NCI-H82 (cell line): ENCODE measurements around the gene FAM163A.
"Not testable (repeated sequence)": the region's sequence is repeated elsewhere in the genome, so short reads cannot be mapped to it uniquely, and the experiment has no call there.

Source experiments
- DNase-seq: peaks from one replicate; lab custom pipeline; 2025; lab: John Stamatoyannopoulos, UW

Gene FAM163A

GRCh38 chr1:179793281-179793680 is 50.2 kb downstream of the FAM163A start:
- DNase-seq = no peak

DNA sequence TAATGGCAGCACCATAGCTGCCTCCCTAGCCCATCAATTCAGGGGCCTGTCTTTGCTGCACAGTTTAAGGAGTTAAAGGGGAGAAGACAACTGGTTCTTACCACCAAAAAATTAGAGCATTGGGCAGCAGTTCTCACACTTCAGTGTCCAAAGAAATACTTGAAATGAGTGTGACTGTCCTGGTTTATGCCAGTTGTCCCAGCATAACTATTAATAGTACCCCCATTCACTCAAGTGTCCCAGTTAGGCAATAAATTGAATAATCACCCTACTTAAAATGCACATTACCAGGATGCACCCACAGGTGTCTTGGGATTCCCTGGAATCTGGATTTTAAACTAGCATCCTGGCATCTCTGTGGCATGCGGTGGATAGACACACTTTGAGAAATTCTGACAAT is 51.1 kb downstream of the FAM163A start:
- no peak for DNase-seq

DNA sequence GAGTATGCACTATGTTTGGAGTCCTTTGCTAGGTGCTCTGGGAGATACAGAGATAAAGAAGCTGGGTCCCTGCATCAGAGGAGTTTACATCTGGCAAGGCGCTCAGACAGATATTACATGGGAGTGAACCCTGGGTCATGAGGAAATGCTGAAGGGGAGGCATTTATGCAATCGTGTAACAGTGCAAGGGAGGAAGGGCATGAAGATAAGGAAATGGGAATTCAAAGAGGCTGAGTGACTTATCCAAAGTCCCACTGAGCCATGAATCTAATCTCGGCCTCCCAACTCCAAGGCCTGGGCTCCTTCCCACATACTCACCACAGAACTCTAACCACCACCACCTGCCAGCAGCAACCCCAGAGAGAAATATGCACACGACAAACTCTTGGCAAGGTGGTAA is 51.6 kb downstream of the FAM163A start:
- peak; percentile 31 for DNase-seq

DNA sequence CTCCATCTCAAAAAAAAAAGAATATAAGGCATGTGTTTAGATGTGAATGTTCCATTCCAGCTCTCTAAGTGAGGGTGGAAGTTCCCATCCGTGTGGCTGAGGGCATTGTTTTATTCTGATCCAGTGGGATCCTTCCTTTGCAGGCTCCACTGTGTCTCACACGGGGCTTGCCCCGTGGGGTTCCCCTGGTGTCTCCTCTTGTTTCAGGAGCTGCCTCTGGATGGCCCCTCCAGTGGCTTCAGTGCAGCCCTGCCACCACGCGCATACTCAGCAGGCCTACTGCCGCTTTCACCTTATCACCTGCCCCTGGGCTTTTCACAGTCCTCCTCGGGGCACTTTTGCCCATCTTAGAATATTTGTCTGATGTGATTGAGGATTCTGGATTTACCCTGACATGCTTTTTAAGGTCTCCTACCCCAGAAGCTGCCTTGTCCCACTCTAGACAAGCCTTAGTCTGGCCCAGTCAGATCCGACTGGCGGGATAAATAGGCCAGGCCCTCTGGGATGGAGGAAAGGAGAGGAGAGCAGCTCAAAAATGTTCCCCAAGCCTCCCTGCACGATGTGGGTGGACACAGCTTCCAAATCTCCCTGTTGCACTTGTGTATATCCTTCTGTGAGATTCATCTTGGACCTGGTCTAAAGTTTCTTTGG is 55.2 kb downstream of the FAM163A start:
- DNase-seq = no peak

GRCh38 chr1:179798864-179799516 is 55.9 kb downstream of the FAM163A start:
- no peak for DNase-seq

GRCh38 chr1:179800481-179800880 is 57.4 kb downstream of the FAM163A start:
- DNase-seq = no peak

- no peak for DNase-seq
These were observed 60.0 kb downstream of the FAM163A start for GRCh38 chr1:179803104-179803503.

GRCh38 chr1:179803918-179804317 is 60.8 kb downstream of the FAM163A start:
- DNase-seq = no peak

GRCh38 chr1:179804417-179804816 is 61.3 kb downstream of the FAM163A start:
- not testable (repeated sequence) for DNase-seq

- no peak for DNase-seq
These were observed 62.5 kb downstream of the FAM163A start for GRCh38 chr1:179805291-179806195.

DNA sequence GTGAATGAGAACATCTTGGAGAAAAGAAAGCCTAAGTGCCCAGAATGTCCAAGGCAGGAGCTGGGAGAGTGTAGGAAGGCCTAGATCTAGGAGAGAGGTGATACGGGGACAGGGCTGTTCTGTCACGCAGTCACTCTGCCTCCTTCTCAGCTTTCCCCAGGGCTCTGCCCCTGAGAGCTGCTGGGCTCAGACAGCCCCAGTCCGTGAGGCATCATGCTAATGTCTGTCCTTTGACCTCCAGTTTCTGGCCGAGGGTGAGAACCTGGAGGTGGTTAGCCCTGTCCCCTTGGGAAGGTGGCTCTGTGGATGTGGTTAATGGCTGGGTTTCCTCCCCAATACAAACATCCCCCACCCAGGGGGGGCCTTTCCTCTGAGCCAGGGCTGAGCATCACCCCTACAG is 63.2 kb downstream of the FAM163A start:
- DNase-seq = no peak

DNA sequence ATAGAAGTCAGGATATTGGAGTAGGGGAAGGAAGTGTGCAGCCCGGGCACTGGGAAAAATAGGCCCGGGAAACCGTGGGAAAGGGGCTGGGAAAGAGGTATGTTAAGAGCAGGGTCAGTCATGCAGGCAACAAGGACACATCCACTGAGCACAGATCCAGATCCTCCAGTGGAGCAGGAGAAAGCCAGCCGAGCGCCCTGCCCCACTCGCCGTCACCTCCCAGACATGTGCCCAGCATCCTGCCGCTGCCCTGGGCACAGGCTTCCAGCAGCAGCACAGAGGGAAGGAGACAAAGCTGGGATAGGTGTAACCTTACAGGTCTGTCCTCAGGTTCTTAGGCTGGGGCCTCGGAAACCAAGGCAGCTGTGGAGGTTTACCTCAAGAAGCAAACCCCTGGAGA is 64.2 kb downstream of the FAM163A start:
- no peak for DNase-seq

GRCh38 chr1:179807691-179808485 is 64.8 kb downstream of the FAM163A start:
- no peak for DNase-seq

GRCh38 chr1:179808503-179808902 is 65.4 kb downstream of the FAM163A start:
- DNase-seq = no peak

GRCh38 chr1:179809506-179810366 is 66.6 kb downstream of the FAM163A start:
- DNase-seq = peak; percentile 92

DNA sequence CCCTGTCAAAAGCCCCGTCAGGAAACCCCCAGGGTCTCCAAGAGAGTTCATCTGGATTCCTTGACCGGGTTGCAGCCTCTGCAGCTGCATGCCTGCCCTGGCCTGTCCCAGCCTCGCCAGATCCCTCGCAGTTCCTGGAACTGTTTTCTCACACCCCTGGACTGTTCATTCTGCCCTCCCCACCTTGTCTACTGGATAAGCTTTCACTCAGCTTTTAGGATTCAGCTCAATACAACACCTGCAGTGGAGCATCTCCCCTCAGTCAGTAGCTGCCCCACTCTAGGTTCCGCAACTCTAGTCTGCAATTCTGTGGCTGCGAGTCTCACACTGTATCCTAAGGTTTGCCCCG is 67.2 kb downstream of the FAM163A start:
- peak; percentile 45 for DNase-seq

DNA sequence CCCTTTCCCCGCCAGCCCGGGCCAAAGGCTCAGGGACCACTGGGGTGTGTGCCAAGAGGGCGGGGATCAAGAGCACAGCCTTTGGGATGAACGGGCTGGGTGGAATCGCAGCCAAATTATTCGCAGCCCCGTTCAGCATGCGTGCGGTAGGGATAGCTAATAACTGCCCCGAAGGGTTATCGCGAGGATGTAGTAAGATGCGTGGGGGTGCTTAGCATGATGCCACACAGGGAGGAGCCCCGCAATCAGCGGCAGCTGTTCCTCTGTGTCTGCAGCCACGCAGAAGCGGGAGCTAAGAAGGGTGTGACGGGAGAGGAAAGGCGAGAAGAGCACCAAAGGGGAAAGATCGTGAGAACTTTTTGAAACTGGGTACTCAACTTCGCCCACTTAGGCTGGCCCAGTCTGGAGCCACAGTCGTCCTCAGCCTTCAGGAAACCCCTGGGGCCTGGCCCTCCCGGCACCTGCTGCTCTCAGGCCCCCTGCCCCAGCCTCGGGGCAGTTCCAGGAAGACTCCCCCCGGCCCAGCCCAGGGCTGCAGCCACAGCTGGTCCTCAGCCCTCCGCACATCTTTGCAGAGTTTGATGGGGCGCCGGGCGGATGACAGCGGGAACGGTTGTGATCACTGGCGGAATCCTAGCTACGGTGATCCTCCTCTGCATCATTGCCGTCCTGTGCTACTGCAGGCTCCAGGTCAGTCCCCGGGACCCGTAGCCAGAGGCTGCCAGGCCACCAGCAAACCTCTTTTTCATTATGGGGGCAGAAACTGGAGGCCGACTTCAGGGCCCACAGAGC is 69.6 kb downstream of the FAM163A start:
- DNase-seq = no peak

- no peak for DNase-seq
These were observed 70.8 kb downstream of the FAM163A start for GRCh38 chr1:179813626-179814545.

- no peak for DNase-seq
These were observed 71.4 kb downstream of the FAM163A start for GRCh38 chr1:179814546-179814838.
